Neuron (in vitro differentiated cells): ENCODE measurements around the gene ZNF594.
"Not testable (repeated sequence)": the region's sequence is repeated elsewhere in the genome, so short reads cannot be mapped to it uniquely, and the experiment has no call there.

Source experiments
- H2AFZ ChIP-seq: one replicate; pipeline ENCODE4 v1.6.1; 2013; ENCODE audit warnings: low read depth, mild to moderate bottlenecking, inconsistent platforms, low read length, moderate library complexity
- H3K27me3 ChIP-seq: one replicate; pipeline ENCODE4 v1.6.1; 2013; ENCODE audit warnings: low read length; ENCODE audit not compliant: insufficient read depth
- H3K36me3 ChIP-seq: one replicate; pipeline ENCODE4 v1.6.1; 2013; ENCODE audit warnings: low read length; ENCODE audit not compliant: insufficient read depth
- H3K4me1 ChIP-seq: one replicate; pipeline ENCODE4 v1.6.1; 2013; ENCODE audit warnings: low read length; ENCODE audit not compliant: insufficient read depth
- H3K4me3 ChIP-seq: 2 replicates; pipeline ENCODE4 v1.5.1; 2013; ENCODE audit warnings: mild to moderate bottlenecking, low read length, moderate library complexity
- H3K9me3 ChIP-seq: one replicate; pipeline ENCODE4 v1.6.1; 2013; ENCODE audit warnings: low read length

The ZNF594 gene

DNA sequence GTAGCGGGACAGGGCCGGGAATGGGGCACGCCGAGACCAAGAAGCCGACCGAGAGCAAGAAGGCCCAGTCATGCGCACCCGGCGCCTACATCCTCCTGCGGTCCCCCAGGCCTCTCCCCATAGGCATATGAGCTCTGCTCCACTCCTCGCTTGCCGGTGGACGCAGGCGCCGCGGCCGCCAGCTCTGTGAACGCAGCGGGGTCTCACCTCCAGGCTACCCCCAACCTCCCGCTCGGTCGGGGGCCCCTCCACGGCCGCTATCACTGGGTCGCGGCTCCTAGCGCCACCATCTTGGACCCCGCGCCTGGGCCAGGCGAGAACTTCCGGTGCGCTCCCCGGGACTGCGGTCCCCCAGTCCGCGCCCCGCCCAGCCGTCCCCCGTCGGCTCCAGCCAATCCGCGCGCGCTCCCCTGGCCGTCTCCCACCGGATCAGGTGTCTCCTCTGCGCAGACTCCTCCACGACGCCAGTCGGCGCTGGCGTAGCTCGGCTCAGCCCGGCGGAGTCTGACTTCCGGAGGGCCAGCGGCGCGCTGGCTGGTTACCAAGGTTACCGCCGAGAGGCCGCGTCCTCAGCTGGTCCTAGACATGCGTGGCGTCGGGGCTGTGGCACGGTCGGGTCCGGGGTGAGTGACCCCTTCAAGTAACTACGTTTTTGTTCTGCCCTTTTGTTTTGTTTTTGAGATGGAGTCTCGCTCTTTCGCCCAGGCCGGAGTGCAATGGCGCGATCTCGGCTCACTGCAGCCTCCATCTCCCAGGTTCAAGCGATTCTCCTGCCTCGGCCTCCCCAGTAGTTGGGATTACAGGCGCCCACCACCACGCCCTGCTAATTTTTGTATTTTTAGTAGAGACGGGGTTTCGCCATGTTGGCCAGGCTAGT is at the start of gene ZNF594:
TSS of gene ZNF594 (minus strand) at position 328 of the 877 bp plus-strand sequence. CDS start 7,612 bp downstream, outside the sequence.
- Histone ChIP-seq H3K36me3 (peaks cover 33% of the 10 kb centered on the region), H3K4me3 (peak within 1 kb of the TSS; percentile 99), H3K27me3 (no peaks in the 10 kb centered on the region), H3K9me3 (peaks cover 21% of the 10 kb centered on the region), H2AFZ (peak within 1 kb of the TSS; percentile 83), H3K4me1 (peaks cover 13% of the 10 kb centered on the region)

DNA sequence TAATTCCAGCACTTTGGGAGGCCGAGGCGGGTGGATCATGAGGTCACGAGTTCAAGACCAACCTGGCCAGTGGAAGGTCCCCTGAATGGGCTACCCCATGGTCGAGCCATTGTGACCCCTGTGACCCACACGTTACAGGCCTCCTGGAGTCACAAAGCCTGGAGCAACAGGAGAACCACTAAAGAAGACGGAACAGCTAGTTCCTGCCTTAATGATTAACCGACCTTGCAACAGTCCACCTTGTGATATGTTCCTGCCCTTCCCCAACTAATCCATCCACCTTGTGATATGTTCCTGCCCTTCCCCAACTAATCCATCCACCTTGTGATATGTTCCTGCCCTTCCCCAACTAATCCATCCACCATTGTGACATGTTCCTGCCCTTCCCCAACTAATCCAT is 48.1 kb upstream of the ZNF594 start:
- H2AFZ ChIP-seq, H3K4me3 ChIP-seq, H3K27me3 ChIP-seq, H3K36me3 ChIP-seq, H3K4me1 ChIP-seq, H3K9me3 ChIP-seq: not testable (repeated sequence)

DNA sequence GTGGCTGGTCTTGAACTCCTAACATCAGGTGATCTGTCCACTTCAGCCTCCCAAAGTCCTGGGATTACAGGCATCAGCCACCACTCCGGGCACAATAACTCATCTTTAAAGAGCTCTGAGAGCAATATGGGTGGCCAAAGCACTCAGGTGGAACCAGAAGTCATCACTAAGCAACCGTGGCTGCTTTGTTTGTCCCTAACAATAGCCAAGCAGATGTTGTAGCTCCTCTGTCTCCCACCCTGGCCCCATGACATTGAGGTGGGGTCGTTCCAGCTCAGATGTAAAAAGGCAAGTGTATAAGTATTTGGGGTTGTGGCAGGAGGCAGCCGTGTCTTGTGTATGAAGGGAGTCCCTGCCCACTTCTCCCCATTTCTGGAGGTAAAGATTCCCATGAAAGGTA is 46.7 kb upstream of the ZNF594 start:
- H2AFZ ChIP-seq: no peak overlapping the region
- H3K4me3 ChIP-seq: no peak overlapping the region
- H3K27me3 ChIP-seq: no peaks in the 10 kb centered on the region
- H3K4me1 ChIP-seq: no peaks in the 10 kb centered on the region
- no peaks in the 10 kb centered on the region for H3K36me3 ChIP-seq
- H3K9me3 ChIP-seq: no peaks in the 10 kb centered on the region

DNA sequence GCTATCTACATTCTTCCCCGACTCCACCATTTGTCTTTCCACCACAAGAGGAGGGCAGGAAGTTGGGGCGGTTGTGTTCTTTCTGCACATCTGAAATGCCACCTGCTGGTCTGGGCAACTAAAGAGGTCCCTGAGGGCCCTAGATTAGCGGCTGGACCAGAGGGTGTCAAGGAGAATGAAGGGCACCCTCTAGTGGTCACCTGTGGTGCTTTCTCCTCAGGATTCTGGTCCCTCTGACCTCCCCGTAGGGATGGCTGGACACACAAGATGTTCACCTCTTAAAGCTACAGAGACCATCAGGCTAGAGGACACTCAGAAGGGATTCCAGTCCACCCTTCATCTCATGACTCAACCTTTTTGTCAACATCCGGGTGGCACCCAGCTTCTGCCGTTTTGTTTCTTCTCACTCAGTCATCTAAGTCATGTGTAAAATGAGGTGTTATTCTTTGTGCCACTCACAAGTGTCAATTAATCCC is 45.9 kb upstream of the ZNF594 start:
- H3K27me3 ChIP-seq: no peaks in the 10 kb centered on the region
- no peak overlapping the region for H2AFZ ChIP-seq
- no peaks in the 10 kb centered on the region for H3K4me1 ChIP-seq
- H3K9me3 ChIP-seq: no peaks in the 10 kb centered on the region
- H3K4me3 ChIP-seq: no peak overlapping the region
- no peaks in the 10 kb centered on the region for H3K36me3 ChIP-seq

DNA sequence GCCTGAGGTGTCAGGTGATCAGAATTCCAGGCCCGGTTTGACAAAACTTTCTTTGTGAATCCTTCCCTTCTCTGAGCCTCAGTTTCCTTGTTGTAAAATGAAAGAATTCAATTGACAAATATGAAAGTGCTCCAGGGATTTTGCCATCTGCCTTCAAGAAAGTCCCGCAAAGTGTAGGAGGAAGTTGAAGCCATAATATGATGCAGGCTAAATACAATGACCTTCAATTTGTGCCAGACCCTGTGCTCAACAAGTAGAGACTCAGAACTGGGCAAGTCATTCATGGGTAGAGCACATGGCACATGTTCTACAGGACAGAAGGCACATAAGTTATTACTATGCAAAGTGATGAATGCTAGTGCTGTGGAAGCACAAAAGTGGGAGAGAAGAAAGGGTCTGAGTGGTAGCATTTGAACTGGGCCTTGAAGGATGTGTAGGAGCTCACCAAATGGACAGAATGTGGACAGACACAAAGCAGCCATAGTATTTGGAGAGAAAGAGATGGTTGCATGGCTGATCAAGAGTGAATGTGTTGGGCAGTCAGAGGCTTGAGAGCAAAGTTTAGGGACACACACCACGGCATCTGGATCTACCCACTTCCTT is 45.4 kb upstream of the ZNF594 start:
- Histone ChIP-seq H3K27me3 (no peaks in the 10 kb centered on the region), H3K4me3 (no peak overlapping the region), H2AFZ (no peak overlapping the region), H3K9me3 (no peaks in the 10 kb centered on the region), H3K36me3 (no peaks in the 10 kb centered on the region), H3K4me1 (no peaks in the 10 kb centered on the region)

DNA sequence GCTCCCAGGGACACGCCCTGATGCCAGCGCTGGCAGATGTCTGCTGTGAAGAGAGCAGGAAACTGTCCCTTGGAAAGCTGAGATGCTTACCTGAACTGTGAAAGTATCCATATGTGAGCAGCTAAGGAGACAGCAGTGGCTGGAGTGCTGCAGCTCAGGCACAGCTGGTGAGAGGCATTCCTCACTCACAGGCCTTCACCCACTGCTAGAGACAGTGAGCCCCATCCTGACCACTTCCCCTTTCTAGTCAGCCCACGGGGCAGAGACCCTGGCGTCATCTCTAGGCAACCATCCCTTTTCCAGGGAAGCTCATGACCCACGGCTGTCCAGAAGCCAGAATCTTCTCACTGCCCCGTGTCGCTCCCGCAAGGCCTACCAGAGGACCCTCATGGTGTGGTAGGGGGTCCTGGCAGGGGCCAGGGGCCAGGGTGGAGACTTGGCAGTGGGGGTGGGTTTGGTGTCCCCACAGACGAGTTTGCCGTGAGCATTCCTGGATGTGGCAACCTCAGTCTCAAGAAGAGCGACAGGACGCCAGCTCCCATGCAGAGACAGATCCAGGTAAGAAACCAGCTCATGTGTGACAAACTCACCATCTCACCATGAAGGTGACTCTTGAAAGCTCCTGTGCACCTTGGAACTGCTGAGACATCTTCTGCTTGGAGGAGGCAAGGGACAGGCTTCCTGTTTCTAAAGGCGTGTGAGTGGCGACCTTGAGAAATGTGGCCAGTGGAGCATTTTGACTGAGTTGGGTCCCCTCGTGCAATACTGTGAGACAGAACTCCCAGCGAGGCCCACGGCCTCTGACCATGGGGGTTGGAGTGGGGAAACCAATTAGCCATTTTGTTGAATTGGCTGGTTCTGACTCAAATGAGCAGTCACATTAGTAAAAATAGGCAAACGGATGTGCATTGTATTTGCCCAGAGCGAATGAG is 43.2 kb upstream of the ZNF594 start, which contains the start of gene SCIMP:
TSS of gene SCIMP (minus strand) at position 216 of the 932 bp plus-strand sequence. CDS start at position 111, 105 bp downstream.
- Histone ChIP-seq H3K4me3 (no peak within 1 kb of the TSS), H3K36me3 (no peaks in the 10 kb centered on the region), H2AFZ (no peak within 1 kb of the TSS), H3K9me3 (no peaks in the 10 kb centered on the region), H3K4me1 (no peaks in the 10 kb centered on the region), H3K27me3 (no peaks in the 10 kb centered on the region)

DNA sequence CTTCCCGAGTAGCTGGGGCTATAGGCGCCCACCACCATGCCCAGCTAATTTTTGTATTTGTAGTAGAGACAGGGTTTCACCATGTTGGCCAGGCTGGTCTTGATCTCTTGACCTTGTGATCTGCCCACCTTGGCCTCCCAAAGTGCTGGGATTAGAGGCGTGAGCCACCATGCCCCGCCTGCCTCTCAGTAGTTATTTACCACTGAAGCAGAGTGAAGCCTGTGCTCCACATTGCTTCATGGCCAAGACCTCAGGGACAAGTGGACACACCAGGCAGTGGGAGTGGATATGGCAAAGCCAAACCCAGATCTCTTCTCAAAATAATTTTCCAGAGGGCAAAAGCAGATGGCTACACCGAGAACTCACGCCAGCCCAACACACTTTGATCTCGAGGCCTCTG is 41.8 kb upstream of the ZNF594 start:
- H3K36me3 ChIP-seq, H2AFZ ChIP-seq, H3K4me3 ChIP-seq, H3K4me1 ChIP-seq, H3K27me3 ChIP-seq, H3K9me3 ChIP-seq: not testable (repeated sequence)

DNA sequence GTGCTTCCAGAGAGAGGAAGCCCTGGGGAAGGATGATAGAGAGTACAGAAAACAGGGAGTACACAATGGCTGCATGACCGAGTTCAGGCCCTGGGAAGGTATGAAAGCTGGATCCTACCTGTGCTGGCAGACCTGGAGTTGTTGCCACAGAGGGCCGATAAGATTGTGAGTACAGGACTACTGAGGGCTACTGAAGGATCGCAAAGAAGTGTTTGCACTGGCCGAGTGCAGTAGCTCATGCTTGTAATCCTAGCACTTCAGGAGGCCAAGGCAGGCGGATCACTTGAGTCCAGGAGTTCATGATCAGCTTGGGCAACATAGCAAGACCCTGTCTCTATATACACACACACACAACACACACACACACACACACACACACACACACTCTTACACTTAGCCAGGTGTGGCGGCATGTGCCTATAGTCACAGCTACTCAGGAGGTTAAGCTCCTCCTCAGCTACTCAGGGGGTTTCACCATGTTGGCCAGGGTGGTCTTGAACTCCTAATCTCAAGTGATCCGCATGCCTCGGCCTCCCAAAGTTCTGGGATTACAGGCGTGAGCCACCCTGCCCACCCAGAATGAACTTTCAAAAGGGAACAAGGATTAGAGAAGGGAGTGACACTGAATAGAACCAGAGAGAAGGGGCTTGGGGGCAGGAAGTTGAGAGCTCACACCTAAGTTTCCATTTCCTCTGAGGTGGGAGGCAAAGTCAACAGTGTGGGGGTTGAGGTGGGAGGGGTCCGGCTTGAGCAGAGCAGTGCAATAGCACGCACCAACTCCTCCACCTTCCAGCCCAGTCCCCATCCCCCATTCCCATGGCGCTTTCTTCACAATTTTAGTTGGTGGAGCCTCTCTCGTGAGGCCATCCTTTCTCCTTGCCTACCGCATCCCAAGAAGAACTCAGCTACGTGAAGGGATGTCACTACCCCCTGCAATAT is 35.5 kb upstream of the ZNF594 start:
- peaks cover 17% of the 10 kb centered on the region for H3K36me3 ChIP-seq
- no peak overlapping the region for H3K4me3 ChIP-seq
- no peaks in the 10 kb centered on the region for H3K27me3 ChIP-seq
- H3K9me3 ChIP-seq: no peaks in the 10 kb centered on the region
- no peak overlapping the region for H2AFZ ChIP-seq
- H3K4me1 ChIP-seq: no peaks in the 10 kb centered on the region

DNA sequence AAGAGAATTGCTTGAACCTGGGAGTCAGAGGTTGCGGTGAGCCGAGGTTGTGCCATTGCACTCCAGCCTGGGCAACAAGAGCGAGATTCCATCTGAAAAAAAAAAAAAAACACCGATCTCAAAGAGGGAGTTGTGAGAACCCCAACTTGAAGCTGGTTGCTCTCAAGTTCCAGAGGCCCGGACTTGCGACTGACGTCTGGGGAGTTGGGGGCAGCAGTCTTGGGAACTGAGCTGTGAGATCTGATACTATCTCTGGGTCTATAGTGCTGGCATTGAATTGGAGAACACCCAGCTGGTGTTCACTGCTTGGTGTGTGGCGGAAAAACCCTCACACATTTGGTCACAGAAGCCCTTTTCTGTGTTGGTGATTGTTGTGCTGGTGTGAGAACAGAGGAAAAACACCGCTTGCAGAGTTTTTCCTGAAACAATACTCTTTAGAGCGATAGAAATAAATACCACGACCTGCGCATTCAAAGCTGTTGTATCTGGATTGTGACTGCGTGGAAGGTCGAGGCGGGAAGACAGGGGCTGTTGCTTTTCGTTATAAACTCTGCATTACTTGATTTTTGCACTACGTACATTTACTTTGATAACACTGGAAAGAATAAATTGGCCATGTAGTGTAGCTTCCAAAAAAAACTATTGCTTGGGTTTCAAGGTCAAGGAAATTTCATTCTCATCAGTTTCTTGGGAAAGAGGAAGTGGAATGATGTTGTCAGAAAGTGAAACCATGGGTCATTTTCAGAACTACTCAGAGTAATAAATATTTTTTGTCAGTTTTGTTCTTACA is 34.2 kb upstream of the ZNF594 start:
- Histone ChIP-seq H2AFZ (no peak overlapping the region), H3K27me3 (no peaks in the 10 kb centered on the region), H3K9me3 (no peaks in the 10 kb centered on the region), H3K4me1 (no peaks in the 10 kb centered on the region), H3K36me3 (peaks cover 17% of the 10 kb centered on the region), H3K4me3 (no peak overlapping the region)

DNA sequence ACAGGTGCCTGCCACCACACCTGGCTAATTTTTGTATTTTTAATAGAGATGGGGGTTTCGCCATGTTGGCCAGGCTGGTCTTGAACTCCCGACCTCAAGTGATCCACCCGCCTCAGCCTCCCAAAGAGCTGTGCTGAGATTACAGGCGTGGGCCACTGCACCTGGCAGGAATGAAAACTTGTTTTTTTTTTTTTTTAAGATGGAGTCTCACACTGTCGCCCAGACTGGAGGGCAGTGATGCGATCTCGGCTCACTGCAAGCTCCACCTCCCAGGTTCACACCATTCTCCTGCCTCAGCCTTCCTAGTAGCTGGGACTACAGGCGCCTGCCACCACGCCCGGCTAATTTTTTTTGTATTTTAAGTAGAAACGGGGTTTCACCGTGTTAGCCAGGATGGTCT is 30.2 kb upstream of the ZNF594 start:
- not testable (repeated sequence) for H2AFZ ChIP-seq, H3K4me1 ChIP-seq, H3K27me3 ChIP-seq, H3K9me3 ChIP-seq, H3K4me3 ChIP-seq
- H3K36me3 ChIP-seq: peaks cover 26% of the 10 kb centered on the region

DNA sequence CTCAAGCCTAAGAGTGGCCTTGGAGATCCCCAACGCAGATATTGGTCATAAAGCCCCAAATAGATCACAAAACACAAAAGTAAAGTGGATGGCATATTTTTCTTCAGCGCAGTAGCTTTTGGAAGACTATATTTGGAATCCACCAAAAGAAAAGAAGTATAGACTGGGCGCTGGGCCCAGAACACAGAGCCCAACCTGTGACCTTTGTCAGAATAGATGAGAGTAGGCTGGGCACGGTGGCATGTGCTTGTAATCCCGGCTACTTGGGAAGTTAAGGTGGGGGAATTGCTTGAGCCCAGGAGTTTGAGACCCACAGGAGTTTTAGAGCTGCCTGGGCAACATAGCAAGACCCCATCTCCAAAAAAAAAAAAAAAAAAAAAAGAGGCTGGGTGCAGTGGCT is 28.4 kb upstream of the ZNF594 start:
- no peak overlapping the region for H2AFZ ChIP-seq
- H3K4me3 ChIP-seq: no peak overlapping the region
- H3K9me3 ChIP-seq: no peaks in the 10 kb centered on the region
- H3K27me3 ChIP-seq: no peaks in the 10 kb centered on the region
- H3K4me1 ChIP-seq: no peaks in the 10 kb centered on the region
- peaks cover 30% of the 10 kb centered on the region for H3K36me3 ChIP-seq
